Prostate gland (tissue), 2 donors: Measurements from ENCODE around the gene OR7G2. TPM values are rescaled to one million over a fixed set of nuclear protein-coding genes. Genes with fewer than 3 reads are reported as not detected.
"Not testable (repeated sequence)": the region's sequence is repeated elsewhere in the genome, so short reads cannot be mapped to it uniquely, and the experiment has no call there.

Source experiments
- DNase-seq: peaks from one replicate; pipeline ENCODE4 v3.0.0-alpha.2; 2019; ENCODE audit warnings: low spot score
- H3K27ac ChIP-seq, 2 donors: fragments of 200-600 bp; sonication (generic); 2 replicates each; pipeline ENCODE4 v1.5.1; 2017 to 2019
- H3K27me3 ChIP-seq: fragments of 200-600 bp; sonication (generic); replicated peaks from 2 replicates; pipeline ENCODE4 v1.5.1; 2019; ENCODE audit not compliant: insufficient read depth
- H3K36me3 ChIP-seq, 2 donors: fragments of 200-600 bp; sonication (generic); 1 replicate in 1 of 2; 2 replicates in 1 of 2; pipeline versions ENCODE4 v1.5.1 to v1.8.1; 2017 to 2019
- H3K4me1 ChIP-seq: fragments of 200-600 bp; sonication (generic); replicated peaks from 2 replicates; pipeline ENCODE4 v1.5.1; 2019
- H3K4me3 ChIP-seq, 2 donors: fragments of 200-600 bp; sonication (generic); 2 replicates each; pipeline ENCODE4 v1.5.1; 2017 to 2019
- H3K9me3 ChIP-seq: fragments of 200-600 bp; sonication (generic); 2 replicates; pipeline ENCODE4 v1.5.1; 2017
- POLR2A ChIP-seq: fragments of 450-650 bp; IDR thresholded peaks from one replicate; pipeline ENCODE4 v1.6.1; 2016; ENCODE audit warnings: antibody characterized with exemption, mild to moderate bottlenecking
- POLR2AphosphoS5 ChIP-seq: sonication (generic); formaldehyde crosslinking; IDR thresholded peaks from one replicate; pipeline ENCODE4 v1.6.1; 2017; ENCODE audit warnings: antibody characterized with exemption
- WGBS: methylation state at CpG from one replicate; pipeline ENCODE4 v1.1.5; 2018; 5-methylcytosine and 5-hydroxymethylcytosine counted together
- intact Hi-C: fragments of 100-400 bp; cut with DNase I; formaldehyde crosslinking; loops from one replicate; pipeline ENCODE4 v1.14.2; 2022
- small RNA-seq, 2 donors: library from RNA; depleted of rRNA; stranded (forward); fragments of <200 nt; gene quantifications; one replicate each; pipeline ENCODE3, GENCODE V24; 2016
- total RNA-seq, 2 donors: library from RNA; depleted of rRNA; stranded (reverse); fragments of >200 nt; gene quantifications; one replicate each; pipeline ENCODE4 v1.1.0, GENCODE V29; 2016
- TF ChIP-seq, protein P1 (sequence below), 4 experiments: fragments of 200-600 bp in 2 of 4; fragments of 450-650 bp in 2 of 4; sonication (generic) in 2 of 4; IDR thresholded peaks; 1 replicate in 3 of 4; 2 replicates in 1 of 4; pipeline ENCODE4 v1.5.1; 2016 to 2019; ENCODE audit warnings: antibody characterized with exemption in 4 of 4, mild to moderate bottlenecking in 2 of 4, moderate library complexity in 2 of 4

Gene OR7G2
- total RNA-seq, 2 donors from 2014 or later, result not detected

- no peaks in the 10 kb centered on the region for H3K27me3 ChIP-seq
- H3K4me3 ChIP-seq, result no peak overlapping the region
- 20% methylated on average over 8 of the region's 8 CpGs for WGBS
- TF ChIP-seq POLR2AphosphoS5 (no peak), POLR2A (no peak)
- TF ChIP-seq, protein P1, sequence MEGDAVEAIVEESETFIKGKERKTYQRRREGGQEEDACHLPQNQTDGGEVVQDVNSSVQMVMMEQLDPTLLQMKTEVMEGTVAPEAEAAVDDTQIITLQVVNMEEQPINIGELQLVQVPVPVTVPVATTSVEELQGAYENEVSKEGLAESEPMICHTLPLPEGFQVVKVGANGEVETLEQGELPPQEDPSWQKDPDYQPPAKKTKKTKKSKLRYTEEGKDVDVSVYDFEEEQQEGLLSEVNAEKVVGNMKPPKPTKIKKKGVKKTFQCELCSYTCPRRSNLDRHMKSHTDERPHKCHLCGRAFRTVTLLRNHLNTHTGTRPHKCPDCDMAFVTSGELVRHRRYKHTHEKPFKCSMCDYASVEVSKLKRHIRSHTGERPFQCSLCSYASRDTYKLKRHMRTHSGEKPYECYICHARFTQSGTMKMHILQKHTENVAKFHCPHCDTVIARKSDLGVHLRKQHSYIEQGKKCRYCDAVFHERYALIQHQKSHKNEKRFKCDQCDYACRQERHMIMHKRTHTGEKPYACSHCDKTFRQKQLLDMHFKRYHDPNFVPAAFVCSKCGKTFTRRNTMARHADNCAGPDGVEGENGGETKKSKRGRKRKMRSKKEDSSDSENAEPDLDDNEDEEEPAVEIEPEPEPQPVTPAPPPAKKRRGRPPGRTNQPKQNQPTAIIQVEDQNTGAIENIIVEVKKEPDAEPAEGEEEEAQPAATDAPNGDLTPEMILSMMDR (IDR thresholded peaks at IDR 0.05), result no peak
- no peaks in the 10 kb centered on the region for H3K9me3 ChIP-seq
- no peak for DNase-seq
- H3K27ac ChIP-seq, result no peak overlapping the region
- H3K36me3 ChIP-seq, result no peaks in the 10 kb centered on the region
- no peaks in the 10 kb centered on the region for H3K4me1 ChIP-seq
- intact Hi-C loops, result no loop called here
These were observed 52.5 kb downstream of the OR7G2 start for GRCh38 chr19:9054765-9055164.

DNA sequence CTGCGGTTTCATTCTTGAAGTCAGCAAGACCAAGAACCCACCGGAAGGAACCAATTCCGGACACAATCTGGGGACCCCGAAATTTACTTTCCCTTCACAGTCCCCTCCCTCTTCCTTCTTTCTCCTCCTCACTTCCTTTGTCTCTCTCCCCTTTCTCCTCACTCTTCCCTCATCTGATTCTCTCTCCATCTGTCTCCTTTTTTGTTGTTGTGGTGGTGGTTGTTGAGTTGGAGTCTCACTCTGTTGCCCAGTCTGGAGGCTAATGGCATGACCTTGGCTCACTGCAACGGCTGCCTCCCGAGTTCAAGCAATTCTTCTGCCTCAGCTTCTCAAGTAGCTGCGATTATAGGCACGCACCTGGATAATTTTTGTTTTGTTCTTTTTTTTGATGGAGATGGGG, 53.1 kb downstream of the OR7G2 start:
- no peaks in the 10 kb centered on the region for H3K27me3 ChIP-seq
- DNase-seq, result no peak
- no peaks in the 10 kb centered on the region for H3K4me1 ChIP-seq
- H3K9me3 ChIP-seq, result no peaks in the 10 kb centered on the region
- no peak overlapping the region for H3K4me3 ChIP-seq
- intact Hi-C loops, result no loop called here
- no peak overlapping the region for H3K27ac ChIP-seq
- TF ChIP-seq POLR2A, result no peak
- TF ChIP-seq POLR2AphosphoS5, result no peak
- TF ChIP-seq, protein P1 (IDR thresholded peaks at IDR 0.05), result no peak
- 79% methylated on average over 8 of the region's 8 CpGs for WGBS
- H3K36me3 ChIP-seq, result no peaks in the 10 kb centered on the region

GRCh38 chr19:9053674-9054073, 53.6 kb downstream of the OR7G2 start:
- H3K36me3 ChIP-seq, H3K4me3 ChIP-seq, H3K27me3 ChIP-seq, DNase-seq, H3K9me3 ChIP-seq, H3K4me1 ChIP-seq, intact Hi-C loops, H3K27ac ChIP-seq: not testable (repeated sequence)
- 92% methylated on average over 6 of the region's 6 CpGs for WGBS

- H3K27ac ChIP-seq, result no peak overlapping the region
- TF ChIP-seq POLR2AphosphoS5 (no peak), POLR2A (no peak)
- TF ChIP-seq, protein P1 (IDR thresholded peaks at IDR 0.05), result no peak
- H3K9me3 ChIP-seq, result no peaks in the 10 kb centered on the region
- WGBS, result 84% methylated on average over 4 of the region's 4 CpGs
- no peaks in the 10 kb centered on the region for H3K36me3 ChIP-seq
- no peak for DNase-seq
- intact Hi-C loops, result no loop called here
- no peaks in the 10 kb centered on the region for H3K4me1 ChIP-seq
- no peaks in the 10 kb centered on the region for H3K27me3 ChIP-seq
- H3K4me3 ChIP-seq, result no peak overlapping the region
These were observed 54.4 kb downstream of the OR7G2 start for GRCh38 chr19:9052894-9053293.

Small RNAs within 50 kb of the gene (small RNA-seq; reads per million reads assigned to genes)
- gene OR1M4P, result 0 reads per million in 2 donors

Other genes starting within 250 kb of the OR7G2 start
- 1 to 10 TPM in 1 of 2 donors, under 1 TPM in 1; 0.14 to 1.2 TPM for gene MUC16, start 97.1 kb downstream of the OR7G2 start, total RNA-seq
- gene OR1M1, start 20.4 kb downstream of the OR7G2 start, total RNA-seq, result not detected
- not detected for gene OR7G1, start 8.3 kb upstream of the OR7G2 start, total RNA-seq
- not detected for gene OR7G3, start 19.5 kb upstream of the OR7G2 start, total RNA-seq
- gene ZNF317, start 32.9 kb upstream of the OR7G2 start, total RNA-seq, result 10 to 100 TPM; 18.3 to 22.9 TPM
- under 1 TPM in 1 of 2 donors, not detected in 1; 0.17 TPM for gene OR7D2, start 71.5 kb upstream of the OR7G2 start, total RNA-seq
- not detected for gene OR7D4, start 112.1 kb upstream of the OR7G2 start, total RNA-seq
- not detected for gene OR7E24, start 143.5 kb upstream of the OR7G2 start, total RNA-seq
- gene ZNF699, start 202.4 kb upstream of the OR7G2 start, total RNA-seq, result 10 to 100 TPM in 1 of 2 donors, 1 to 10 TPM in 1; 9.6 to 19.4 TPM
- 10 to 100 TPM; 19.4 to 30.3 TPM for gene ZNF559, start 216.7 kb upstream of the OR7G2 start, total RNA-seq